ENCODE measurements around the gene CAD. TPM values are rescaled to one million over a fixed set of nuclear protein-coding genes. Genes with fewer than 3 reads are reported as not detected.

CAD gene
- total RNA-seq, 1 donor from 2014 or later, result 51.2 TPM

DNA sequence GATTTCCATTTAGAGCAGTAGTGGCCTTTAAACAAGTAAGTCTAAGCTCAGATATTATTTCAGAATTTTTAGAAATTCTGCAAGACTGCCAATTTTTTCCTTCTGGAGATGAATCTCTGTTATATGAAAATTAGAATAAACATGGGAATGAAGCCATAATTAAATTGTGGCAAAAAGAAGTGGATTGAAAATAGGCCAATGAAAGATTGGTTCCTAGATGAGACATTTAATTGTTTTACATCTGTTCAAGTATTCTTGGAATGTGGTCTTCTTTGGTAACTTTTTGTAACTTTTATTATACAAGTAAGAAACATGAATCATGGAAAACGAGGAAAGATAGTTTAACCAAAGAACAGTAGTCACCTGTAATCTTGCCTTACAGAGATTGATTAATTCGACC lies 10.3 kb downstream of the CAD start:
- H3K9ac ChIP-seq (ENCODE audit: low read length), result no peak overlapping the region
- peaks cover 15% of the 10 kb centered on the region for H4K20me1 ChIP-seq (ENCODE audit: insufficient read depth, low read length)
- H3K4me1 ChIP-seq (ENCODE audit: insufficient read depth, low read length), result no peaks in the 10 kb centered on the region
- H3K36me3 Mint-ChIP-seq (ENCODE audit: low read depth, unreplicated experiment), result peaks cover 15% of the 10 kb centered on the region
- no peaks in the 10 kb centered on the region for H3K79me2 ChIP-seq (ENCODE audit: insufficient read depth, low read length)
- no peak overlapping the region for H2AFZ ChIP-seq (ENCODE audit: low read depth, low read length)
- H3K36me3 ChIP-seq (ENCODE audit: insufficient read depth, low read length), result peaks cover 64% of the 10 kb centered on the region
- no peaks in the 10 kb centered on the region for H3K9me3 Mint-ChIP-seq (ENCODE audit: unreplicated experiment)
- H3K9me3 ChIP-seq (ENCODE audit: insufficient read depth, low read depth, low read length), result no peaks in the 10 kb centered on the region
- H3K27ac ChIP-seq (ENCODE audit: low read depth, low read length), result no peak overlapping the region
- FAIRE-seq (no peak), DNase-seq (ENCODE audit: low read depth) (no peak)
- TF ChIP-seq EZH2 (IDR thresholded peaks at IDR 0.05; ENCODE audit: insufficient read depth, low read length), result no peak
- TF ChIP-seq, protein P1, sequence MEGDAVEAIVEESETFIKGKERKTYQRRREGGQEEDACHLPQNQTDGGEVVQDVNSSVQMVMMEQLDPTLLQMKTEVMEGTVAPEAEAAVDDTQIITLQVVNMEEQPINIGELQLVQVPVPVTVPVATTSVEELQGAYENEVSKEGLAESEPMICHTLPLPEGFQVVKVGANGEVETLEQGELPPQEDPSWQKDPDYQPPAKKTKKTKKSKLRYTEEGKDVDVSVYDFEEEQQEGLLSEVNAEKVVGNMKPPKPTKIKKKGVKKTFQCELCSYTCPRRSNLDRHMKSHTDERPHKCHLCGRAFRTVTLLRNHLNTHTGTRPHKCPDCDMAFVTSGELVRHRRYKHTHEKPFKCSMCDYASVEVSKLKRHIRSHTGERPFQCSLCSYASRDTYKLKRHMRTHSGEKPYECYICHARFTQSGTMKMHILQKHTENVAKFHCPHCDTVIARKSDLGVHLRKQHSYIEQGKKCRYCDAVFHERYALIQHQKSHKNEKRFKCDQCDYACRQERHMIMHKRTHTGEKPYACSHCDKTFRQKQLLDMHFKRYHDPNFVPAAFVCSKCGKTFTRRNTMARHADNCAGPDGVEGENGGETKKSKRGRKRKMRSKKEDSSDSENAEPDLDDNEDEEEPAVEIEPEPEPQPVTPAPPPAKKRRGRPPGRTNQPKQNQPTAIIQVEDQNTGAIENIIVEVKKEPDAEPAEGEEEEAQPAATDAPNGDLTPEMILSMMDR (IDR thresholded peaks at IDR 0.05; ENCODE audit: insufficient read depth, low read depth, low read length), result no peak
- no peaks in the 10 kb centered on the region for H3K27me3 ChIP-seq (ENCODE audit: insufficient read depth, low read length)
- H3K27ac Mint-ChIP-seq (ENCODE audit: unreplicated experiment), result no peak overlapping the region
- no peak overlapping the region for H3K4me3 ChIP-seq (ENCODE audit: insufficient read depth, low read depth, low read length)
- no peak overlapping the region for H3K4me3 Mint-ChIP-seq (ENCODE audit: unreplicated experiment)
- H3K4me1 Mint-ChIP-seq (ENCODE audit: low read depth, unreplicated experiment), result no peaks in the 10 kb centered on the region
- no peaks in the 10 kb centered on the region for H3K27me3 Mint-ChIP-seq (ENCODE audit: low read depth, unreplicated experiment)
- H3K4me2 ChIP-seq (ENCODE audit: low read length), result no peak overlapping the region

DNA sequence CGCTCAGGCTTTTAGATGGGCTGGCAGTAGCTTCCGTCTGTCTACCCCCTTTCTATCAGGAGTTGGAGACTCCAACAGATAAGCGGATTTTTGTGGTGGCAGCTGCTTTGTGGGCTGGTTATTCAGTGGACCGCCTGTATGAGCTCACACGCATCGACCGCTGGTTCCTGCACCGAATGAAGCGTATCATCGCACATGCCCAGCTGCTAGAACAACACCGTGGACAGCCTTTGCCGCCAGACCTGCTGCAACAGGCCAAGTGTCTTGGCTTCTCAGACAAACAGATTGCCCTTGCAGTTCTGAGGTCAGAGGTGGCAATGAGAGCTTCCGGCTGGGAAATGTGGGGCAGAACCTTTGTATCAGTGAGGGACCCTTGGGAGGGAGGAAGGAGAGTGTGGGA lies 14.8 kb downstream of the CAD start:
- H3K36me3 ChIP-seq (ENCODE audit: insufficient read depth, low read length), result peaks cover 66% of the 10 kb centered on the region
- H3K27me3 ChIP-seq (ENCODE audit: insufficient read depth, low read length), result no peaks in the 10 kb centered on the region
- no peaks in the 10 kb centered on the region for H3K79me2 ChIP-seq (ENCODE audit: insufficient read depth, low read length)
- H3K4me2 ChIP-seq (ENCODE audit: low read length), result no peak overlapping the region
- FAIRE-seq (no peak), DNase-seq (ENCODE audit: low read depth) (no peak)
- Mint-ChIP-seq H3K4me1 (ENCODE audit: low read depth, unreplicated experiment) (no peaks in the 10 kb centered on the region), H3K36me3 (ENCODE audit: low read depth, unreplicated experiment) (peaks cover 14% of the 10 kb centered on the region), H3K27me3 (ENCODE audit: low read depth, unreplicated experiment) (no peaks in the 10 kb centered on the region), H3K27ac (ENCODE audit: unreplicated experiment) (no peak overlapping the region), H3K9me3 (ENCODE audit: unreplicated experiment) (no peaks in the 10 kb centered on the region), H3K4me3 (ENCODE audit: unreplicated experiment) (no peak overlapping the region)
- no peak overlapping the region for H2AFZ ChIP-seq (ENCODE audit: low read depth, low read length)
- peaks cover 22% of the 10 kb centered on the region for H4K20me1 ChIP-seq (ENCODE audit: insufficient read depth, low read length)
- no peak overlapping the region for H3K9ac ChIP-seq (ENCODE audit: low read length)
- H3K4me1 ChIP-seq (ENCODE audit: insufficient read depth, low read length), result no peaks in the 10 kb centered on the region
- TF ChIP-seq, protein P1 (IDR thresholded peaks at IDR 0.05; ENCODE audit: insufficient read depth, low read depth, low read length), result no peak
- no peak for TF ChIP-seq EZH2 (IDR thresholded peaks at IDR 0.05; ENCODE audit: insufficient read depth, low read length)
- H3K27ac ChIP-seq (ENCODE audit: low read depth, low read length), result no peak overlapping the region
- H3K9me3 ChIP-seq (ENCODE audit: insufficient read depth, low read depth, low read length), result no peaks in the 10 kb centered on the region
- no peak overlapping the region for H3K4me3 ChIP-seq (ENCODE audit: insufficient read depth, low read depth, low read length)

DNA sequence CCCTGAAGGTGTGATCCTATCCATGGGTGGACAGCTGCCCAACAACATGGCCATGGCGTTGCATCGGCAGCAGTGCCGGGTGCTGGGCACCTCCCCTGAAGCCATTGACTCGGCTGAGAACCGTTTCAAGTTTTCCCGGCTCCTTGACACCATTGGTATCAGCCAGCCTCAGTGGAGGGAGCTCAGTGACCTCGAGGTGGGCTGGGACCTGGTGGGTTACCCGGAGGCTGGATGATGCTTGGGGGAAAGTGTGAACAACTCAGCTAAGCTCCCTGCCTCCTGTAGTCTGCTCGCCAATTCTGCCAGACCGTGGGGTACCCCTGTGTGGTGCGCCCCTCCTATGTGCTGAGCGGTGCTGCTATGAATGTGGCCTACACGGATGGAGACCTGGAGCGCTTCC lies 16.2 kb downstream of the CAD start:
- H3K4me2 ChIP-seq (ENCODE audit: low read length), result no peak overlapping the region
- H3K36me3 ChIP-seq (ENCODE audit: insufficient read depth, low read length), result peaks cover 67% of the 10 kb centered on the region
- H3K27me3 Mint-ChIP-seq (ENCODE audit: low read depth, unreplicated experiment), result no peaks in the 10 kb centered on the region
- no peaks in the 10 kb centered on the region for H3K27me3 ChIP-seq (ENCODE audit: insufficient read depth, low read length)
- peaks cover 17% of the 10 kb centered on the region for H4K20me1 ChIP-seq (ENCODE audit: insufficient read depth, low read length)
- H3K4me1 Mint-ChIP-seq (ENCODE audit: low read depth, unreplicated experiment), result no peaks in the 10 kb centered on the region
- no peak overlapping the region for H3K27ac ChIP-seq (ENCODE audit: low read depth, low read length)
- H3K9me3 Mint-ChIP-seq (ENCODE audit: unreplicated experiment), result no peaks in the 10 kb centered on the region
- no peak overlapping the region for H2AFZ ChIP-seq (ENCODE audit: low read depth, low read length)
- no peaks in the 10 kb centered on the region for H3K4me1 ChIP-seq (ENCODE audit: insufficient read depth, low read length)
- no peak overlapping the region for H3K9ac ChIP-seq (ENCODE audit: low read length)
- H3K9me3 ChIP-seq (ENCODE audit: insufficient read depth, low read depth, low read length), result no peaks in the 10 kb centered on the region
- no peaks in the 10 kb centered on the region for H3K79me2 ChIP-seq (ENCODE audit: insufficient read depth, low read length)
- H3K4me3 Mint-ChIP-seq (ENCODE audit: unreplicated experiment), result no peak overlapping the region
- no peak for FAIRE-seq
- H3K27ac Mint-ChIP-seq (ENCODE audit: unreplicated experiment), result no peak overlapping the region
- no peak for DNase-seq (ENCODE audit: low read depth)
- TF ChIP-seq, protein P1 (IDR thresholded peaks at IDR 0.05; ENCODE audit: insufficient read depth, low read depth, low read length), result no peak
- TF ChIP-seq EZH2 (IDR thresholded peaks at IDR 0.05; ENCODE audit: insufficient read depth, low read length), result no peak
- peaks cover 17% of the 10 kb centered on the region for H3K36me3 Mint-ChIP-seq (ENCODE audit: low read depth, unreplicated experiment)
- no peak overlapping the region for H3K4me3 ChIP-seq (ENCODE audit: insufficient read depth, low read depth, low read length)

Data from astrocyte (in vitro differentiated cells and primary cell).